Stimulated activated CD8-positive, alpha-beta memory T cell treated with anti-CD3 and anti-CD28 coated beads, Interleukin-4, amount 100 ng/mL, for 24 hours (primary cell): ENCODE data around the gene PCDHA3.
"Not testable (repeated sequence)": the region's sequence is repeated elsewhere in the genome, so short reads cannot be mapped to it uniquely, and the experiment has no call there.

Source experiments
- DNase-seq: peaks from one replicate; pipeline ENCODE4 v3.0.0-alpha.2; 2020; ENCODE audit warnings: low read depth

The PCDHA3 gene

GRCh38 chr5:140800816-140801493 is at the start of gene PCDHA3:
PCDHA3 (plus strand) TSS chr5:140801057.
- DNase-seq, result no peak

GRCh38 chr5:140753561-140753960 is 47.3 kb upstream of the PCDHA3 start:
- no peak for DNase-seq

- no peak for DNase-seq
These were observed 36.5 kb upstream of the PCDHA3 start for GRCh38 chr5:140764177-140764973.

- DNase-seq, result no peak
These were observed 33.4 kb upstream of the PCDHA3 start for GRCh38 chr5:140767444-140767843.

GRCh38 chr5:140780512-140780911 is 20.3 kb upstream of the PCDHA3 start:
- DNase-seq, result no peak

GRCh38 chr5:140785905-140786686 is 14.8 kb upstream of the PCDHA3 start, which contains the start of gene PCDHA1:
PCDHA1 (plus strand) TSS chr5:140786140.
- no peak for DNase-seq

GRCh38 chr5:140787422-140787821 is 13.4 kb upstream of the PCDHA3 start:
- not testable (repeated sequence) for DNase-seq

GRCh38 chr5:140787849-140788504 is 12.9 kb upstream of the PCDHA3 start:
- not testable (repeated sequence) for DNase-seq

- no peak for DNase-seq
These were observed 9.8 kb upstream of the PCDHA3 start for GRCh38 chr5:140791089-140791488.

GRCh38 chr5:140794595-140795258 is 6.1 kb upstream of the PCDHA3 start, which contains the start of gene PCDHA2:
PCDHA2 (plus strand) TSS chr5:140794852.
- no peak for DNase-seq

- no peak for DNase-seq
These were observed 5.6 kb upstream of the PCDHA3 start for GRCh38 chr5:140795259-140795641.

- DNase-seq, result not testable (repeated sequence)
These were observed 4.7 kb upstream of the PCDHA3 start for GRCh38 chr5:140796072-140796717.

GRCh38 chr5:140796718-140797095 is 4.2 kb upstream of the PCDHA3 start:
- no peak for DNase-seq

GRCh38 chr5:140801494-140801841 is 611 bp downstream of the PCDHA3 start:
- DNase-seq, result no peak

GRCh38 chr5:140802381-140802780 is 1.5 kb downstream of the PCDHA3 start:
- DNase-seq, result not testable (repeated sequence)

- no peak for DNase-seq
These were observed 2.0 kb downstream of the PCDHA3 start for GRCh38 chr5:140802781-140803271.

GRCh38 chr5:140806834-140807775 is 6.2 kb downstream of the PCDHA3 start, which contains the start of gene PCDHA4:
PCDHA4 (plus strand) TSS chr5:140807068.
- no peak for DNase-seq

- DNase-seq, result not testable (repeated sequence)
These were observed 7.5 kb downstream of the PCDHA3 start for GRCh38 chr5:140808241-140808888.

- DNase-seq, result no peak
These were observed 8.0 kb downstream of the PCDHA3 start for GRCh38 chr5:140808889-140809291.
